Neural cell (in vitro differentiated cells): Measurements from ENCODE around the gene GGTLC1. TPM values are rescaled to one million over a fixed set of nuclear protein-coding genes. Genes with fewer than 3 reads are reported as not detected.
"Not testable (repeated sequence)": the region's sequence is repeated elsewhere in the genome, so short reads cannot be mapped to it uniquely, and the experiment has no call there.

Experiments
- H2AFZ ChIP-seq: fragments of 200-600, 300-800 bp; sonication (generic), shearing (Covaris generic); 2 replicates; pipeline ENCODE4 v1.6.0; 2014; ENCODE audit warnings: low read depth, mild to moderate bottlenecking, antibody characterized with exemption, low read length, moderate library complexity
- H3F3A ChIP-seq: fragments of 200-600 bp; shearing (Covaris generic); 2 replicates; pipeline ENCODE4 v1.6.1; 2016; ENCODE audit warnings: mild to moderate bottlenecking, moderate library complexity, mixed read lengths, antibody characterized with exemption, low read length; ENCODE audit not compliant: insufficient read depth, poor library complexity, severe bottlenecking
- H3K27ac ChIP-seq: fragments of 200-600, 300-800 bp; sonication (generic), shearing (Covaris generic); 2 replicates; pipeline ENCODE4 v1.5.1; 2014; ENCODE audit warnings: mild to moderate bottlenecking, low read length, moderate library complexity
- H3K27me3 ChIP-seq: fragments of 300-800, 200-600 bp; sonication (generic), shearing (Covaris generic); 2 replicates; pipeline ENCODE4 v1.6.0; 2014; ENCODE audit warnings: mild to moderate bottlenecking, low read depth, low read length, moderate library complexity; ENCODE audit not compliant: insufficient read depth
- H3K36me3 ChIP-seq: fragments of 300-800, 200-600 bp; sonication (generic), shearing (Covaris generic); 2 replicates; pipeline ENCODE4 v1.5.1; 2014; ENCODE audit warnings: mild to moderate bottlenecking, antibody characterized with exemption, low read length, moderate library complexity; ENCODE audit not compliant: insufficient read depth
- H3K4me2 ChIP-seq: fragments of 300-800, 200-600 bp; sonication (generic), shearing (Covaris generic); 2 replicates; pipeline ENCODE4 v1.6.0; 2014; ENCODE audit warnings: mild to moderate bottlenecking, low read length
- H3K4me3 ChIP-seq: fragments of 300-800, 200-600 bp; sonication (generic), shearing (Covaris generic); 2 replicates; pipeline ENCODE4 v1.5.1; 2014; ENCODE audit warnings: mild to moderate bottlenecking, low read length, moderate library complexity
- H3K79me2 ChIP-seq: fragments of 200-600 bp; shearing (Covaris generic); replicated peaks from 2 replicates; pipeline ENCODE4 v1.6.0; 2014; ENCODE audit warnings: mild to moderate bottlenecking, low read length, moderate library complexity; ENCODE audit not compliant: insufficient read depth
- H3K9ac ChIP-seq: fragments of 300-800, 200-600 bp; sonication (generic), shearing (Covaris generic); 2 replicates; pipeline ENCODE4 v1.6.1; 2016; ENCODE audit warnings: mild to moderate bottlenecking, low read length, mixed read lengths
- H3K9me2 ChIP-seq: fragments of 200-600 bp; shearing (Covaris generic); 2 replicates; pipeline ENCODE4 v1.6.1; 2016; ENCODE audit warnings: mild to moderate bottlenecking, low read length, mixed read lengths; ENCODE audit not compliant: insufficient read depth
- H3K9me3 ChIP-seq: fragments of 200-600, 300-800 bp; sonication (generic), shearing (Covaris generic); 2 replicates; pipeline ENCODE4 v1.6.1; 2016; ENCODE audit warnings: mild to moderate bottlenecking, mixed run types, low read length, moderate library complexity, mixed read lengths
- H4K20me1 ChIP-seq: fragments of 200-600 bp; shearing (Covaris generic); 2 replicates; pipeline ENCODE4 v1.6.1; 2016; ENCODE audit warnings: mild to moderate bottlenecking, mixed run types; ENCODE audit not compliant: insufficient read depth
- POLR2AphosphoS5 ChIP-seq: IDR thresholded peaks from 2 replicates; pipeline ENCODE4 v1.6.1; 2012
- SMC3 ChIP-seq: fragments of 450-650 bp; conservative IDR thresholded peaks from 2 replicates; pipeline ENCODE4 v1.6.1; 2014; ENCODE audit warnings: antibody characterized with exemption, mild to moderate bottlenecking, moderate library complexity; ENCODE audit not compliant: poor library complexity
- polyA plus RNA-seq: library from polyadenylated mRNA; depleted of rRNA; stranded (reverse); fragments of >200 nt; gene quantifications from 2 replicates; pipeline ENCODE4 v1.2.3, GENCODE V29; 2014
- TF ChIP-seq, protein P1 (sequence below): fragments of 450-650 bp; IDR thresholded peaks from 2 replicates; pipeline ENCODE4 v1.5.1; 2014; ENCODE audit warnings: antibody characterized with exemption, mild to moderate bottlenecking, moderate library complexity; ENCODE audit not compliant: poor library complexity, severe bottlenecking

The GGTLC1 gene
- polyA plus RNA-seq, 1 donor from 2014 or later: not detected

DNA sequence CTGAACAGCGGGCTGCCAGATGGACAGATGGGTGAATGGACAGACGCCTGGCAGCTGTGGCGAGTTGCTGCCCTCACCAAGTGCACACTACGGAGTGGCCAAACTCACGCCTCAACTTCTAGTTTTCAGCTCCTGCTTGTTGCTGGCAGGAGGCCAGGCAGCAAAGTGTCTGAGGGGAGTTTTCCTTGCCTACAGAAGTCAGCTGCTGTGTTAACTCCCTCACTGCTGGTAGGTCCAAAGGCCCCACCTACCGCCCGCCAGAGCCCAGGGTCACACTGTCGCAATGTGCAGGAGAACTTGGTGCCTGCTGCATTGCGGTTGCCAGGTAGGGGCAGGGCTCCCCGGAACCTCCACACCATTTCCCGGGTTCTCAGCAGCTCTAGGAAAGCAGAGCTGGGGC lies 7.6 kb downstream of the GGTLC1 start:
- H3K9me2 ChIP-seq: not testable (repeated sequence)

DNA sequence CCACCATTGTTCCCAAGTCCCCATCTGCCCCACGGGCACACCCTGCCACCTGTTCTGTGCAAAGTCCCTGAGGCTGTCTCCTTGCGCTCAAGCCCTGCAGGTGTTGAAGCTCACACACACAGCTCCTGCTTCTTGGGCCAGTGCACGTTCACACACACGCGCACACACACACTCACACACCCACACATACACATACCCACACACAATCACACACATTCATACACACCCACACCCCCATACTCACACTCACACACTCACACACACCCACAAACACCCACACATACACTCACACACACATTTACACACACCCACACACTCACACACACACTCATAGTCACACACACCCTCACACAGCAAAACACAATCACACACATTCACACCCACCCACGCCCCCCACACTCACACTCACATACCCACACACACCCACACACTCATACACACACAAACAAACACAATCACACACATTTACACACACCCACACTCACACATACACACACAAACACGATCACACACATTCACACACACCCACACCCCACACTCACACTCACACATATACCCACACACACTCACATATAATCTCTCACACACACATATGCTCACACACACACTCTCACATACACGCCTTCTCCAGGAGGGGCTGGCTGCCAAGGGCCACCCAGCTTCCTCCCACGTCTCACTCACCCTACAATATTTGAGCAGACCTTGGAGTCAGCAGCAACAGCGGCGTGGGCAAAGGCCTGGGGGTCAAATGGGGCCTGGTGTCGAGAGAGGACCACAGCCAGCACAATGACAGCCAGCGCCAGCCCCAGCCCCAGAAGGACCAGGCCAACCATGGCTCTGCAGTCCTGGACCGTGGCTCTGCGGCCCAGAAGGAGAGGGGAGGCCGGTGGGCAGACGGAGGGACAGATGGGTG lies 8.4 kb downstream of the GGTLC1 start:
- not testable (repeated sequence) for H3F3A ChIP-seq, H3K79me2 ChIP-seq, H3K4me3 ChIP-seq, H3K27me3 ChIP-seq, H4K20me1 ChIP-seq, H3K27ac ChIP-seq, H3K36me3 ChIP-seq, H3K9ac ChIP-seq, H3K9me2 ChIP-seq, H3K4me2 ChIP-seq, H3K9me3 ChIP-seq, H2AFZ ChIP-seq

More for the DNA sequence above, 7.6 kb downstream of the GGTLC1 start:
- H2AFZ ChIP-seq, H3F3A ChIP-seq, H3K4me3 ChIP-seq, H3K36me3 ChIP-seq, H3K27me3 ChIP-seq, H3K9me3 ChIP-seq, H3K9ac ChIP-seq, H3K79me2 ChIP-seq, H4K20me1 ChIP-seq, H3K4me2 ChIP-seq, H3K27ac ChIP-seq: not testable (repeated sequence)

DNA sequence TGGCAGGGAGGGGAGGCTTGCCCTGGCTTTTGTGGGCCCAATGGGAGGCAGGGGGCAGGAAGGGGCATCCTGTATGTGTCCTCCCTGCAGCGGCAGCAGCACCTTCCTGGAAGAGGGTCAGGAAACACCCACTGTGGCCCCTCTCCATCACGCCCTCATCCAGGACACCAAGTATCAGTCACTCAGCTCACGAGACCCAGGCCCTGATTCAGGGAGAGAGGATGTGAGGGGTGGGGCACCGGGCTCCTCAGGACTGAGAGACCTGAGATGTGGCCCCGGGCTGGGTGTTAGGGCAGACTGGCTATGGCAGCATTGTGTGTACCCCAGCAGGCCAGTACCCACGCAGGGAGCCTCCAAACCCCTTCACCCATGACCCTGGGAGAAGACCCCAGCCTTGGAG lies 9.2 kb downstream of the GGTLC1 start:
- not testable (repeated sequence) for H3K79me2 ChIP-seq

DNA sequence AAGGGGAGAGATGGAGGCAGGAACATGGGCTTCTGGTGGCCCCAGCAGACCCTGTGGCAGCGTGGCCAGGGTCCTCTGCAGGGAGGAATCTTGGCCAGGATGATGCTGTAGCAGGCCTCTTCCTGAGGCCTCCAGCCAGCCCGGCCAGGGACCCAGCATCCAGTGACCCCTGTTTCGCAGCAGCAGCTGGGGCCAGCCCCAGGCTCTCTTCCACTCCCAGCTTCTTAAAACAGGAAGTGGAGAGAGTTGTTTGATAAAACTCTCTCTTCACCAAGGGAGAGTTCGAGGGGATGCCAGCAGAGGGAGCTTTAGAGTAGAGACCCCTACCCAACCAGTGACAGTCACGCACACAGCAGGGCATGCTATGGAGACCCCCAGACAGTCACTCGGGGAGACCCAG lies 10.1 kb downstream of the GGTLC1 start:
- H3K27me3 ChIP-seq, H3K9me2 ChIP-seq, H4K20me1 ChIP-seq, H3K27ac ChIP-seq, H3K9me3 ChIP-seq, H3K4me2 ChIP-seq, H3K79me2 ChIP-seq, H3K36me3 ChIP-seq, H2AFZ ChIP-seq, H3F3A ChIP-seq, H3K9ac ChIP-seq, H3K4me3 ChIP-seq: not testable (repeated sequence)
- TF ChIP-seq, protein P1, sequence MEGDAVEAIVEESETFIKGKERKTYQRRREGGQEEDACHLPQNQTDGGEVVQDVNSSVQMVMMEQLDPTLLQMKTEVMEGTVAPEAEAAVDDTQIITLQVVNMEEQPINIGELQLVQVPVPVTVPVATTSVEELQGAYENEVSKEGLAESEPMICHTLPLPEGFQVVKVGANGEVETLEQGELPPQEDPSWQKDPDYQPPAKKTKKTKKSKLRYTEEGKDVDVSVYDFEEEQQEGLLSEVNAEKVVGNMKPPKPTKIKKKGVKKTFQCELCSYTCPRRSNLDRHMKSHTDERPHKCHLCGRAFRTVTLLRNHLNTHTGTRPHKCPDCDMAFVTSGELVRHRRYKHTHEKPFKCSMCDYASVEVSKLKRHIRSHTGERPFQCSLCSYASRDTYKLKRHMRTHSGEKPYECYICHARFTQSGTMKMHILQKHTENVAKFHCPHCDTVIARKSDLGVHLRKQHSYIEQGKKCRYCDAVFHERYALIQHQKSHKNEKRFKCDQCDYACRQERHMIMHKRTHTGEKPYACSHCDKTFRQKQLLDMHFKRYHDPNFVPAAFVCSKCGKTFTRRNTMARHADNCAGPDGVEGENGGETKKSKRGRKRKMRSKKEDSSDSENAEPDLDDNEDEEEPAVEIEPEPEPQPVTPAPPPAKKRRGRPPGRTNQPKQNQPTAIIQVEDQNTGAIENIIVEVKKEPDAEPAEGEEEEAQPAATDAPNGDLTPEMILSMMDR: peak; percentile 30
- TF ChIP-seq SMC3: peak; percentile 25

More for the DNA sequence above, 9.2 kb downstream of the GGTLC1 start:
- not testable (repeated sequence) for H3K27ac ChIP-seq, H3K4me3 ChIP-seq, H3K9me2 ChIP-seq, H3K9ac ChIP-seq, H3K36me3 ChIP-seq, H3K9me3 ChIP-seq, H3F3A ChIP-seq, H2AFZ ChIP-seq, H4K20me1 ChIP-seq, H3K27me3 ChIP-seq, H3K4me2 ChIP-seq

DNA sequence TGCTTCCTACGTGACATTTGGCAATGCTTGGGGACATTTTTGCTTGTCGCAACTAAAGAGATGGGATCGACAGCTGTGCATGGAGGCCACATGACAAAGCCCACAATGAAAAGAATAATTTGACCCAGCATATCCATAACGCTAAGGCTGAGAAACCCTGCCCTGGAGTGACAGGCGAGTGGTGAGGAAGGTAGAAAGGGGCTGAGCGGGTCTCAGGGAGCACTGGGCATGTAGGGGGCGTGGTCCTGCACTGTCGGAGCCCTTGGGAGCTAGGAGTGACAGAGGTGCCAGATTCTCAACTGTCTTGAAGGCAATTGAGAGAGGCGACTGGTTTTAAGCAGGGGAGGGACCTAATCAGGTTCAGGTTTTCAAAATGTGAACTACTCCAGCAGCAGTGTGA lies 13.6 kb downstream of the GGTLC1 start:
- H2AFZ ChIP-seq: no peak overlapping the region
- no peak overlapping the region for H3K27ac ChIP-seq
- no peaks in the 10 kb centered on the region for H4K20me1 ChIP-seq
- no peak overlapping the region for H3K4me2 ChIP-seq
- H3K9ac ChIP-seq: no peak overlapping the region
- H3K9me3 ChIP-seq: no peaks in the 10 kb centered on the region
- H3K79me2 ChIP-seq: no peaks in the 10 kb centered on the region
- H3K36me3 ChIP-seq: no peaks in the 10 kb centered on the region
- H3K4me3 ChIP-seq: no peak overlapping the region
- no peaks in the 10 kb centered on the region for H3F3A ChIP-seq
- H3K9me2 ChIP-seq: no peaks in the 10 kb centered on the region
- TF ChIP-seq POLR2AphosphoS5: no peak
- TF ChIP-seq SMC3: no peak
- no peaks in the 10 kb centered on the region for H3K27me3 ChIP-seq
